Mesothelial cell of epicardium (in vitro differentiated cells): ENCODE results near the gene GDE1. TPM values are rescaled to one million over a fixed set of nuclear protein-coding genes. Genes with fewer than 3 reads are reported as not detected.

Experiments
- DNase-seq, 2 experiments: peaks; one replicate each; pipeline ENCODE4 v3.0.0; 2021; ENCODE audit warnings: low spot score in 2 of 2; ENCODE audit not compliant: unreplicated experiment in 2 of 2
- H3K27ac Mint-ChIP-seq: 2 replicates; pipeline ENCODE4 v1.8.0; 2021; ENCODE audit warnings: mixed read lengths
- H3K27me3 Mint-ChIP-seq: 2 replicates; pipeline ENCODE4 v1.8.0; 2021; ENCODE audit warnings: low read depth, mixed read lengths
- H3K36me3 Mint-ChIP-seq: 2 replicates; pipeline ENCODE4 v1.8.0; 2021; ENCODE audit warnings: mixed read lengths
- H3K4me1 Mint-ChIP-seq: 2 replicates; pipeline ENCODE4 v1.8.0; 2021; ENCODE audit warnings: mixed read lengths
- H3K4me3 Mint-ChIP-seq: 2 replicates; pipeline ENCODE4 v1.8.0; 2021; ENCODE audit warnings: mild to moderate bottlenecking, moderate library complexity, mixed read lengths
- H3K9me3 Mint-ChIP-seq: 2 replicates; pipeline ENCODE4 v1.8.0; 2021; ENCODE audit warnings: mixed read lengths
- total RNA-seq: library from RNA; stranded (reverse); gene quantifications from 3 replicates; pipeline ENCODE4 v1.2.1, GENCODE V29; 2021
- TF ChIP-seq, protein P1 (sequence below): fragments of 200-600 bp; sonication (generic); IDR thresholded peaks from one replicate; pipeline ENCODE4 v1.5.0; 2021; ENCODE audit warnings: antibody characterized with exemption; ENCODE audit not compliant: unreplicated experiment

Gene GDE1
- total RNA-seq, 1 donor from 2014 or later, result 42.7 TPM

- Mint-ChIP-seq H3K36me3 (no peaks in the 10 kb centered on the region), H3K4me3 (no peak overlapping the region), H3K27me3 (no peaks in the 10 kb centered on the region), H3K27ac (no peak overlapping the region), H3K4me1 (no peaks in the 10 kb centered on the region), H3K9me3 (no peaks in the 10 kb centered on the region)
- DNase-seq, result no peak
- TF ChIP-seq, protein P1, sequence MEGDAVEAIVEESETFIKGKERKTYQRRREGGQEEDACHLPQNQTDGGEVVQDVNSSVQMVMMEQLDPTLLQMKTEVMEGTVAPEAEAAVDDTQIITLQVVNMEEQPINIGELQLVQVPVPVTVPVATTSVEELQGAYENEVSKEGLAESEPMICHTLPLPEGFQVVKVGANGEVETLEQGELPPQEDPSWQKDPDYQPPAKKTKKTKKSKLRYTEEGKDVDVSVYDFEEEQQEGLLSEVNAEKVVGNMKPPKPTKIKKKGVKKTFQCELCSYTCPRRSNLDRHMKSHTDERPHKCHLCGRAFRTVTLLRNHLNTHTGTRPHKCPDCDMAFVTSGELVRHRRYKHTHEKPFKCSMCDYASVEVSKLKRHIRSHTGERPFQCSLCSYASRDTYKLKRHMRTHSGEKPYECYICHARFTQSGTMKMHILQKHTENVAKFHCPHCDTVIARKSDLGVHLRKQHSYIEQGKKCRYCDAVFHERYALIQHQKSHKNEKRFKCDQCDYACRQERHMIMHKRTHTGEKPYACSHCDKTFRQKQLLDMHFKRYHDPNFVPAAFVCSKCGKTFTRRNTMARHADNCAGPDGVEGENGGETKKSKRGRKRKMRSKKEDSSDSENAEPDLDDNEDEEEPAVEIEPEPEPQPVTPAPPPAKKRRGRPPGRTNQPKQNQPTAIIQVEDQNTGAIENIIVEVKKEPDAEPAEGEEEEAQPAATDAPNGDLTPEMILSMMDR, result no peak
Observed at GRCh38 chr16:19458722-19459379, 63.0 kb downstream of the GDE1 start.

Other genes starting within 250 kb of the GDE1 start
- not detected in 3 replicates for gene CLEC19A, start 236.4 kb downstream of the GDE1 start, total RNA-seq
- gene TMC5, start 104.2 kb downstream of the GDE1 start, total RNA-seq, result 1.4 to 2.2 TPM (median 1.6 TPM) in 3 replicates
- 12.6 to 15.8 TPM (median 15.1 TPM) in 3 replicates for gene CCP110, start 1.8 kb upstream of the GDE1 start, total RNA-seq
- 59.3 to 62.2 TPM (median 59.4 TPM) in 3 replicates for gene VPS35L, start 33.6 kb upstream of the GDE1 start, total RNA-seq
- 46.5 to 48.5 TPM (median 47.4 TPM) in 3 replicates for gene KNOP1, start 196.1 kb upstream of the GDE1 start, total RNA-seq
- gene IQCK, start 196.2 kb upstream of the GDE1 start, total RNA-seq, result 14.7 to 16.0 TPM (median 15.4 TPM) in 3 replicates